Urothelium cell line (cell line): Measurements from ENCODE around the gene FNDC3B.
"Not testable (repeated sequence)": the region's sequence is repeated elsewhere in the genome, so short reads cannot be mapped to it uniquely, and the experiment has no call there.

Source experiments
- DNase-seq: peaks from one replicate; pipeline ENCODE4 v3.0.0; 2011; ENCODE audit warnings: low spot score, mixed read lengths
- FAIRE-seq: peaks from 2 replicates; lab custom pipeline; 2011; peaks lifted over from hg19 to GRCh38; lab: Jason Lieb, UNC

Gene FNDC3B

GRCh38 chr3:172039436-172040077 is at the start of gene FNDC3B:
TSS of gene FNDC3B (plus strand) at chr3:172039578. CDS start at chr3:172112480, 72,902 bp downstream.
- peak; percentile 86 for DNase-seq
- no peak for FAIRE-seq

GRCh38 chr3:171990239-171990638 is 49.1 kb upstream of the FNDC3B start:
- FAIRE-seq, DNase-seq: not testable (repeated sequence)

- no peak for FAIRE-seq
- no peak for DNase-seq
Measured at GRCh38 chr3:171991166-171991565, 48.2 kb upstream of the FNDC3B start.

GRCh38 chr3:171994646-171995428 is 44.5 kb upstream of the FNDC3B start:
- FAIRE-seq (no peak), DNase-seq (no peak)

- DNase-seq (no peak), FAIRE-seq (no peak)
Measured at GRCh38 chr3:171995486-171995885, 43.9 kb upstream of the FNDC3B start.

GRCh38 chr3:171996178-171996817 is 43.1 kb upstream of the FNDC3B start:
- FAIRE-seq, result no peak
- DNase-seq, result no peak

- not testable (repeated sequence) for DNase-seq, FAIRE-seq
Measured at GRCh38 chr3:171998731-171999130, 40.6 kb upstream of the FNDC3B start.

- not testable (repeated sequence) for DNase-seq, FAIRE-seq
Measured at GRCh38 chr3:172001616-172002015, 37.8 kb upstream of the FNDC3B start.

GRCh38 chr3:172002512-172003078 is 36.8 kb upstream of the FNDC3B start:
- DNase-seq, result no peak
- no peak for FAIRE-seq

- FAIRE-seq, result no peak
Measured at GRCh38 chr3:172003146-172003545, 36.2 kb upstream of the FNDC3B start.

GRCh38 chr3:172007065-172007370 is 32.4 kb upstream of the FNDC3B start:
- FAIRE-seq (no peak), DNase-seq (no peak)

More at GRCh38 chr3:172003146-172003545, 36.2 kb upstream of the FNDC3B start:
- DNase-seq, result no peak

- DNase-seq, result no peak
- no peak for FAIRE-seq
Measured at GRCh38 chr3:172009803-172010202, 29.6 kb upstream of the FNDC3B start.

- FAIRE-seq (no peak), DNase-seq (no peak)
Measured at GRCh38 chr3:172012775-172013174, 26.6 kb upstream of the FNDC3B start.

GRCh38 chr3:172014145-172014544 is 25.2 kb upstream of the FNDC3B start:
- FAIRE-seq (no peak), DNase-seq (no peak)

GRCh38 chr3:172018364-172018763 is 21.0 kb upstream of the FNDC3B start:
- DNase-seq, result no peak
- FAIRE-seq, result no peak

- DNase-seq, result no peak
- FAIRE-seq, result no peak
Measured at GRCh38 chr3:172020763-172021162, 18.6 kb upstream of the FNDC3B start.

GRCh38 chr3:172021164-172021563 is 18.2 kb upstream of the FNDC3B start:
- DNase-seq (no peak), FAIRE-seq (no peak)

GRCh38 chr3:172021859-172022258 is 17.5 kb upstream of the FNDC3B start:
- DNase-seq (no peak), FAIRE-seq (no peak)

GRCh38 chr3:172023915-172024314 is 15.5 kb upstream of the FNDC3B start:
- no peak for FAIRE-seq
- DNase-seq, result no peak

GRCh38 chr3:172024679-172025078 is 14.7 kb upstream of the FNDC3B start:
- FAIRE-seq (no peak), DNase-seq (no peak)

GRCh38 chr3:172029425-172030098 is 9.8 kb upstream of the FNDC3B start:
- FAIRE-seq (no peak), DNase-seq (no peak)
